Upper lobe of left lung (tissue), 6 donors: ENCODE results near the gene KCNK15. TPM values are rescaled to one million over a fixed set of nuclear protein-coding genes. Genes with fewer than 3 reads are reported as not detected.

ENCODE experiments used
- ATAC-seq, 2 donors: fragments of 200-7000 bp; cut with Tn5 transposase; one replicate each; pipeline ENCODE4 v1.9.1; 2022; ENCODE audit warnings: mild to moderate bottlenecking in 2 of 2, moderate library complexity in 2 of 2; ENCODE audit not compliant: low FRiP score in 2 of 2
- DNase-seq, 2 donors: peaks; one replicate each; pipeline ENCODE4 v3.0.0-alpha.2; 2019 to 2020
- H3K27ac ChIP-seq, 4 donors: fragments of 200-600 bp; sonication (generic); one replicate each; pipeline ENCODE4 v1.5.1; 2016 to 2019
- H3K27me3 ChIP-seq, 4 donors: fragments of 200-600 bp; sonication (generic); one replicate each; pipeline ENCODE4 v1.5.1; 2017 to 2019
- H3K36me3 ChIP-seq, 4 donors: fragments of 200-600 bp; sonication (generic); one replicate each; pipeline ENCODE4 v1.5.1; 2016 to 2019
- H3K4me1 ChIP-seq, 4 donors: fragments of 200-600 bp; sonication (generic); one replicate each; pipeline ENCODE4 v1.5.1; 2018 to 2019
- H3K4me3 ChIP-seq, 4 donors: fragments of 200-600 bp; sonication (generic); one replicate each; pipeline ENCODE4 v1.5.1; 2017 to 2019; ENCODE audit warnings: mild to moderate bottlenecking in 2 of 4, moderate library complexity in 1 of 4
- H3K9me3 ChIP-seq, 4 donors: fragments of 200-600 bp; sonication (generic); one replicate each; pipeline ENCODE4 v1.5.1; 2018 to 2019
- EP300 ChIP-seq, 4 donors: sonication (generic); formaldehyde crosslinking; IDR thresholded peaks; one replicate each; pipeline ENCODE4 v1.5.1; 2017; ENCODE audit warnings: antibody characterized with exemption in 4 of 4, control low read depth in 2 of 4
- POLR2A ChIP-seq, 4 donors: fragments of 450-650 bp; IDR thresholded peaks; one replicate each; pipeline ENCODE4 v1.5.1; 2016 to 2017; ENCODE audit warnings: antibody characterized with exemption in 4 of 4, mild to moderate bottlenecking in 2 of 4
- POLR2AphosphoS5 ChIP-seq, 2 donors: sonication (generic); formaldehyde crosslinking; IDR thresholded peaks; one replicate each; pipeline ENCODE4 v1.5.1; 2017; ENCODE audit warnings: antibody characterized with exemption in 2 of 2
- WGBS, 2 donors: methylation state at CpG; one replicate each; pipeline ENCODE4 v1.1.5; 2017 to 2018; 5-methylcytosine and 5-hydroxymethylcytosine counted together
- total RNA-seq, 6 donors: library from RNA; depleted of rRNA in 4 of 6; stranded (reverse); fragments of >200 nt in 4 of 6; gene quantifications; one replicate each; pipeline versions ENCODE4 v1.1.0 to v1.2.1, GENCODE V29; 2016 to 2021
- TF ChIP-seq, protein P1 (sequence below), 6 experiments: fragments of 450-650 bp in 4 of 6; fragments of 200-600 bp in 2 of 6; sonication (generic) in 2 of 6; IDR thresholded peaks; one replicate each; pipeline ENCODE4 v1.5.1; 2016 to 2019; ENCODE audit warnings: antibody characterized with exemption in 6 of 6
- donor health status: DM: no; HTN: no; CAD: no; lungs with moderate emphysema.
- donor health status: DM: no; HTN: yes; CAD: no; lungs with severe emphysema.

Gene KCNK15
- total RNA-seq, 6 donors from 2014 or later = 1.0 to 2.7 (median 1.7) TPM

DNA sequence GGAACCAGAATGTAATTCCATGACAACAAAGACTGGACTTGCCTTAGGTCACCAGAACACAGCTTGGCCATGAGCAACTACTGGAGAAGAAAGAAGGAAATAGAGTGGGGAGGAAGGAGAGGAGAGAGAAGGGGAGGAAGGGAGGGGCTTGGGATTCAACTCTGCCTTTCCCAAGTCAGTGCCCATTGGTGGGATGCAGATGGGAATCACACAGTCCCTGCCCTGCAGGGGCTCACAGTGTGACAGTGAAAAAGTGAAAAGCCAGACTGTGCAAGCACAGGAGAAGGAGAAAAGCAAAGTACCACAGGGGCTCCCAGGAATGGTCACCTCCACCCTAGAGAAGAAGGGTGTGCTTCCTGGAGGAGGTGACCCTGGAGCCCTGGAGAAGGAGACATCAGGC, 50.6 kb downstream of the KCNK15 start:
- no peak for DNase-seq
- Histone ChIP-seq H3K9me3 (no peaks in the 10 kb centered on the region), H3K36me3 (no peaks in the 10 kb centered on the region), H3K4me1 (no peaks in the 10 kb centered on the region), H3K27ac (no peak overlapping the region), H3K4me3 (no peak overlapping the region), H3K27me3 (no peaks in the 10 kb centered on the region)
- no peak for TF ChIP-seq EP300 (IDR thresholded peaks at IDR 0.05)
- TF ChIP-seq POLR2A (IDR thresholded peaks at IDR 0.05) = no peak
- TF ChIP-seq, protein P1, sequence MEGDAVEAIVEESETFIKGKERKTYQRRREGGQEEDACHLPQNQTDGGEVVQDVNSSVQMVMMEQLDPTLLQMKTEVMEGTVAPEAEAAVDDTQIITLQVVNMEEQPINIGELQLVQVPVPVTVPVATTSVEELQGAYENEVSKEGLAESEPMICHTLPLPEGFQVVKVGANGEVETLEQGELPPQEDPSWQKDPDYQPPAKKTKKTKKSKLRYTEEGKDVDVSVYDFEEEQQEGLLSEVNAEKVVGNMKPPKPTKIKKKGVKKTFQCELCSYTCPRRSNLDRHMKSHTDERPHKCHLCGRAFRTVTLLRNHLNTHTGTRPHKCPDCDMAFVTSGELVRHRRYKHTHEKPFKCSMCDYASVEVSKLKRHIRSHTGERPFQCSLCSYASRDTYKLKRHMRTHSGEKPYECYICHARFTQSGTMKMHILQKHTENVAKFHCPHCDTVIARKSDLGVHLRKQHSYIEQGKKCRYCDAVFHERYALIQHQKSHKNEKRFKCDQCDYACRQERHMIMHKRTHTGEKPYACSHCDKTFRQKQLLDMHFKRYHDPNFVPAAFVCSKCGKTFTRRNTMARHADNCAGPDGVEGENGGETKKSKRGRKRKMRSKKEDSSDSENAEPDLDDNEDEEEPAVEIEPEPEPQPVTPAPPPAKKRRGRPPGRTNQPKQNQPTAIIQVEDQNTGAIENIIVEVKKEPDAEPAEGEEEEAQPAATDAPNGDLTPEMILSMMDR (IDR thresholded peaks at IDR 0.05) = no peak
- TF ChIP-seq POLR2AphosphoS5 (IDR thresholded peaks at IDR 0.05) = no peak
- no peak for ATAC-seq

GRCh38 chr20:44796758-44797457, 51.2 kb downstream of the KCNK15 start:
- Histone ChIP-seq H3K36me3 (no peaks in the 10 kb centered on the region), H3K4me3 (no peak overlapping the region), H3K4me1 (no peaks in the 10 kb centered on the region), H3K27ac (no peak overlapping the region), H3K9me3 (no peaks in the 10 kb centered on the region), H3K27me3 (no peaks in the 10 kb centered on the region)
- no peak for TF ChIP-seq POLR2A (IDR thresholded peaks at IDR 0.05)
- TF ChIP-seq POLR2AphosphoS5 (IDR thresholded peaks at IDR 0.05) = no peak
- TF ChIP-seq, protein P1 (IDR thresholded peaks at IDR 0.05) = no peak
- TF ChIP-seq EP300 (IDR thresholded peaks at IDR 0.05) = no peak
- ATAC-seq (no peak), DNase-seq (no peak)
- 96 to 98% methylated on average over 3 of the region's 3 CpGs for WGBS, 2 donors

DNA sequence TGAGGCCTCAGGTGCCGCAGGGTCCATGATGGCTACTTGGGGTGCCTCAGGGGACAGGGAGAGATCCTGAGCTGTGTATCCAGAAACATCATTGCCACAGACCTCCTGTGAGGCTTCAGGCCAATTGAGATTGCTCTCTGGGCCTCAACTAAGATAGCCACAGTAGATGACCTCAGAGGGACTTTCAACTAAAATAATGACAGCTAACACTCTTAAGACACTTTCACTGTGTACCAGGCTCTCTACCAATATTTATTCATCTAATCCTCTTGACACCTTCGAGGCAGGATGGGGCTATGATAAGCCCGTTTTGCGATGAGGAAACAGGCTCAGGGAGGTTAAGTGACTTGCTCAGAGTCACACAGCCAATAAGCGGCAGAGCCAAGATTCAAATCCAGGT, 54.0 kb downstream of the KCNK15 start:
- Histone ChIP-seq H3K27ac (no peak overlapping the region), H3K4me3 (no peak overlapping the region), H3K36me3 (no peaks in the 10 kb centered on the region), H3K4me1 (no peaks in the 10 kb centered on the region), H3K27me3 (no peaks in the 10 kb centered on the region), H3K9me3 (no peaks in the 10 kb centered on the region)
- 80 to 90% methylated on average over 5 of the region's 5 CpGs for WGBS, 2 donors
- TF ChIP-seq, protein P1 (IDR thresholded peaks at IDR 0.05) = no peak
- TF ChIP-seq EP300 (IDR thresholded peaks at IDR 0.05) (no peak), POLR2A (IDR thresholded peaks at IDR 0.05) (no peak), POLR2AphosphoS5 (IDR thresholded peaks at IDR 0.05) (no peak)
- ATAC-seq (no peak), DNase-seq (no peak)

DNA sequence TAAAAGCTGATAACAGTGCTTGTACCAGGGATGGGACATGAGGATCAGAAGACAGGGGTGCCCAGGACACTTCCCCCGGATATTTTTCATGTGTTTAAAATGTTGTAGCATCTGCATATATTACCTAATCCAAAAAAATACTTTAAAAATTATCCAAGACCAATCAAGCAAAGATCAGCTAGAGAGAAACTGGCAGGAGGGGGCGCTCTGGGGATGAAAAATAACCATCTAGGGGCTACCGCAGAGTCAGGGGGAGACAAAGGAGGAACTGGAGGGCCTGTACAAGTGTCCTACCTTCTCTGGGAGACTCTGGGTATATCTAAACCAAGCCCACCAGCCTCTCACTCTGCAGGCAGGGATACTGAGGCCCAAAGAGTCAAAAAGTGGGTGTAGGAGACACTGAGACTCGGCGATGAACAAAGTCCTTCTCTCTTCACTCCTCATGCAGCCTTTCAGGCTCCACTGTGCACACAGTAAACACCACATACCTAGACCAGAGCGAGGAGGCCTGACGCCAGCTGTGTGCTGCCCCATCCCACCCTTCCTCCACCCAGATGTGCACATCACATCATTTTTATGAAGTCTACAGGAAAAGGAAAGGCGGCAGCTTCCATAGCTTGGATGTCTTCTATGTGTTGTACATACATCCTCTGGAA, 54.9 kb downstream of the KCNK15 start:
- 79 to 82% methylated on average over 8 of the region's 8 CpGs for WGBS, 2 donors
- TF ChIP-seq POLR2AphosphoS5 (IDR thresholded peaks at IDR 0.05) (no peak), EP300 (IDR thresholded peaks at IDR 0.05) (no peak), POLR2A (IDR thresholded peaks at IDR 0.05) (no peak)
- TF ChIP-seq, protein P1 (IDR thresholded peaks at IDR 0.05) = no peak
- ATAC-seq = no peak

More for the DNA sequence above, 54.9 kb downstream of the KCNK15 start:
- Histone ChIP-seq H3K9me3 (no peaks in the 10 kb centered on the region), H3K4me1 (no peaks in the 10 kb centered on the region), H3K4me3 (no peak overlapping the region), H3K36me3 (no peaks in the 10 kb centered on the region), H3K27ac (no peak overlapping the region), H3K27me3 (no peaks in the 10 kb centered on the region)
- DNase-seq = no peak

Other genes starting within 250 kb of the KCNK15 start
- 100 to 1,000 TPM in 4 of 6 donors, 10 to 100 TPM in 2; 56.3 to 122 (median 107) TPM for gene SERINC3, start 223.8 kb upstream of the KCNK15 start, total RNA-seq
- gene PKIG, start 163.3 kb upstream of the KCNK15 start, total RNA-seq = 10 to 100 TPM; 46.1 to 91.5 (median 67.8) TPM
- 1 to 10 TPM; 5.0 to 9.4 (median 7.2) TPM for gene ADA, start 94.2 kb upstream of the KCNK15 start, total RNA-seq
- gene CCN5, start 30.5 kb upstream of the KCNK15 start, total RNA-seq = 100 to 1,000 TPM in 3 of 6 donors, 10 to 100 TPM in 3; 44.9 to 168 (median 122) TPM
- 1 to 10 TPM; 1.0 to 2.2 (median 2.1) TPM for gene RIMS4, start 64.7 kb downstream of the KCNK15 start, total RNA-seq
- gene YWHAB, start 139.8 kb downstream of the KCNK15 start, total RNA-seq = 100 to 1,000 TPM in 4 of 6 donors, 10 to 100 TPM in 2; 61.0 to 201 (median 123) TPM
- 100 to 1,000 TPM in 1 of 6 donors, 10 to 100 TPM in 5; 15.7 to 130 (median 43.7) TPM for gene PABPC1L, start 164.2 kb downstream of the KCNK15 start, total RNA-seq
- 10 to 100 TPM in 5 of 6 donors, 1 to 10 TPM in 1; 6.2 to 26.1 (median 13.5) TPM for gene TOMM34, start 214.5 kb downstream of the KCNK15 start, total RNA-seq
- 10 to 100 TPM; 31.0 to 76.1 (median 44.1) TPM for gene STK4, start 220.6 kb downstream of the KCNK15 start, total RNA-seq